K562 (cell line): ENCODE measurements around the gene NEB. TPM values are rescaled to one million over a fixed set of nuclear protein-coding genes. Genes with fewer than 3 reads are reported as not detected.
A peak's percentile ranks its signal among the peaks of the same experiment; 100 is the strongest.
"Not testable (repeated sequence)": the region's sequence is repeated elsewhere in the genome, so short reads cannot be mapped to it uniquely, and the experiment has no call there.

Experiments
- ATAC-seq: fragments of 200-7000 bp; cut with Tn5 transposase; 3 replicates; pipeline ENCODE4 v1.9.1; 2020; ENCODE audit warnings: moderate library complexity
- BruUV-seq: library from RNA; stranded (reverse); fragments of 400-500 nt; replicated peaks from 2 replicates; lab custom pipeline; 2021; lab: Mats Ljungman, UMichigan
- CTCF ChIA-PET: fragments of 300-600 bp; formaldehyde crosslinking; extraction: SDS; loops from one replicate; lab custom pipeline; 2021; ENCODE audit warnings: low intra/inter-chr PET ratio; lab: Yijun Ruan, JAX
- POLR2A ChIA-PET: fragments of 300-600, 350-650 bp; sonication (Branson Sonifier 250); formaldehyde crosslinking; extraction: SDS; loops from one replicate; lab custom pipeline; 2021; ENCODE audit warnings: antibody characterized with exemption, inconsistent platforms; lab: Yijun Ruan, JAX
- DNase-seq, 4 experiments: peaks; one replicate each; pipeline versions ENCODE4 v3.0.0 to v3.0.0-alpha.2; 2011 to 2018; ENCODE audit warnings: low spot score in 3 of 4, mixed read lengths in 3 of 4; ENCODE audit errors: extremely low read depth in 1 of 4
- FAIRE-seq: peaks from 2 replicates; lab custom pipeline; 2011; peaks lifted over from hg19 to GRCh38; lab: Jason Lieb, UNC
- H2AFZ ChIP-seq: 2 replicates; pipeline ENCODE4 v1.6.0; 2011; ENCODE audit warnings: low read depth, low read length, control low read depth, inconsistent platforms
- H3K27ac ChIP-seq: fragments of 200-600 bp; 3 replicates; pipeline ENCODE4 v1.8.0; 2011; ENCODE audit warnings: low read depth, mild to moderate bottlenecking, control low read depth, inconsistent platforms, low read length, moderate library complexity, mixed read lengths; ENCODE audit errors: extremely low read depth
- H3K27me3 ChIP-seq, 2 experiments: fragments of 300-600 bp in 1 of 2; 2 replicates in 1 of 2; 3 replicates in 1 of 2; pipeline versions ENCODE4 v1.6.0 to v1.8.0; 2011; ENCODE audit warnings: inconsistent platforms in 2 of 2, low read length in 2 of 2, mild to moderate bottlenecking in 1 of 2, mixed read lengths in 1 of 2, moderate library complexity in 1 of 2; ENCODE audit not compliant: control insufficient read depth in 2 of 2, insufficient read depth in 2 of 2
- H3K36me3 ChIP-seq: fragments of 300-600 bp; 3 replicates; pipeline ENCODE4 v1.8.0; 2011; ENCODE audit warnings: mild to moderate bottlenecking, low read length, inconsistent platforms; ENCODE audit not compliant: control insufficient read depth, insufficient read depth
- H3K4me1 ChIP-seq, 2 experiments: fragments of 200-600 bp in 1 of 2; replicated peaks in 1 of 2; 2 replicates in 1 of 2; 3 replicates in 1 of 2; pipeline versions ENCODE4 v1.5.1 to v1.8.0; 2011; ENCODE audit warnings: inconsistent platforms in 2 of 2, low read length in 2 of 2, mild to moderate bottlenecking in 1 of 2, mixed read lengths in 1 of 2, moderate library complexity in 1 of 2; ENCODE audit not compliant: control insufficient read depth in 2 of 2, insufficient read depth in 2 of 2
- H3K4me2 ChIP-seq: 2 replicates; pipeline ENCODE4 v1.6.1; 2011; ENCODE audit warnings: low read length, control low read depth, inconsistent platforms, mixed read lengths; ENCODE audit not compliant: insufficient read depth
- H3K4me3 ChIP-seq: fragments of 200-600 bp; sonication (generic), shearing (Covaris generic); 2 replicates; pipeline ENCODE4 v1.5.1; 2016; ENCODE audit warnings: control low read depth, inconsistent platforms
- H3K79me2 ChIP-seq: fragments of 200-600 bp; 3 replicates; pipeline ENCODE4 v1.8.0; 2011; ENCODE audit warnings: low read length, inconsistent platforms; ENCODE audit not compliant: control insufficient read depth, insufficient read depth
- H3K9ac ChIP-seq, 2 experiments: 2 replicates each; pipeline versions ENCODE4 v1.6.0 to v1.6.1; 2011; ENCODE audit warnings: low read depth in 2 of 2, low read length in 2 of 2, control low read depth in 1 of 2, inconsistent platforms in 1 of 2, mild to moderate bottlenecking in 1 of 2, mixed read lengths in 1 of 2; ENCODE audit not compliant: insufficient read depth in 1 of 2
- H3K9me1 ChIP-seq: one replicate; pipeline ENCODE4 v1.6.0; 2011; ENCODE audit warnings: inconsistent platforms, mild to moderate bottlenecking, low read length, moderate library complexity; ENCODE audit not compliant: control insufficient read depth, insufficient read depth
- H3K9me3 ChIP-seq: replicated peaks from 2 replicates; pipeline ENCODE4 v1.5.1; 2011; ENCODE audit warnings: low read depth, low read length, inconsistent platforms; ENCODE audit not compliant: control insufficient read depth, insufficient read depth
- H4K20me1 ChIP-seq: replicated peaks from 2 replicates; pipeline ENCODE4 v1.6.1; 2011; ENCODE audit warnings: low read length, inconsistent platforms, mixed read lengths; ENCODE audit not compliant: control insufficient read depth, insufficient read depth
- CEBPB ChIP-seq: fragments of 450-650 bp; IDR thresholded peaks from 2 replicates; pipeline ENCODE4 v1.6.1; 2016; ENCODE audit warnings: missing genetic modification characterization, missing compliant biosample characterization
- CEBPG ChIP-seq, 3 experiments: fragments of 200-800 bp in 1 of 3; sonication (Bioruptor generic) in 1 of 3; sonication (generic) in 1 of 3; formaldehyde crosslinking in 1 of 3; IDR thresholded peaks in 2 of 3; conservative IDR thresholded peaks in 1 of 3; 2 replicates each; pipeline versions ENCODE4 v1.6.1 to v1.8.0; 2016 to 2022; ENCODE audit warnings: missing compliant biosample characterization in 2 of 3, missing genetic modification characterization in 2 of 3, mild to moderate bottlenecking in 1 of 3, missing genetic modification reagents in 1 of 3
- CTBP1 ChIP-seq: fragments of 450-650 bp; IDR thresholded peaks from 2 replicates; pipeline ENCODE4 v1.6.1; 2016; ENCODE audit warnings: borderline replicate concordance
- DPF2 ChIP-seq: fragments of 450-650 bp; IDR thresholded peaks from 2 replicates; pipeline ENCODE4 v1.6.1; 2016
- LEF1 ChIP-seq: fragments of 450-650 bp; IDR thresholded peaks from 2 replicates; pipeline ENCODE4 v1.6.1; 2016; ENCODE audit warnings: mild to moderate bottlenecking
- MEF2D ChIP-seq: conservative IDR thresholded peaks from 2 replicates; pipeline ENCODE4 v1.6.1; 2016; ENCODE audit warnings: low read depth, missing genetic modification characterization, missing compliant biosample characterization
- MTA1 ChIP-seq: fragments of 450-650 bp; IDR thresholded peaks from 2 replicates; pipeline ENCODE4 v1.6.1; 2017; ENCODE audit warnings: borderline replicate concordance
- MTA3 ChIP-seq: fragments of 450-650 bp; formaldehyde crosslinking; IDR thresholded peaks from 2 replicates; pipeline ENCODE4 v1.6.1; 2017; ENCODE audit warnings: mild to moderate bottlenecking, borderline replicate concordance
- NCOA1 ChIP-seq: fragments of 450-650 bp; IDR thresholded peaks from 2 replicates; pipeline ENCODE4 v1.6.1; 2016; ENCODE audit warnings: low read depth
- NR1H2 ChIP-seq: sonication (generic); formaldehyde crosslinking; IDR thresholded peaks from 2 replicates; pipeline ENCODE4 v1.4.0; 2020; ENCODE audit warnings: mild to moderate bottlenecking, missing genetic modification reagents
- POLR2H ChIP-seq: IDR thresholded peaks from 2 replicates; pipeline ENCODE4 v1.6.1; 2016; ENCODE audit warnings: missing genetic modification characterization, low read depth, mild to moderate bottlenecking, control low read depth, missing compliant biosample characterization, moderate library complexity
- SIX5 ChIP-seq, 2 experiments: IDR thresholded peaks; 2 replicates each; pipeline ENCODE4 v1.6.1; 2011; ENCODE audit warnings: low read length in 2 of 2, borderline replicate concordance in 1 of 2, low read depth in 1 of 2, mild to moderate bottlenecking in 1 of 2, moderate library complexity in 1 of 2; ENCODE audit not compliant: insufficient read depth in 1 of 2
- ZNF146 ChIP-seq: IDR thresholded peaks from one replicate; pipeline ENCODE4 v1.6.1; 2018; ENCODE audit warnings: missing compliant biosample characterization; ENCODE audit not compliant: unreplicated experiment
- ZNF695 ChIP-seq: fragments of 450-650 bp; formaldehyde crosslinking; IDR thresholded peaks from 2 replicates; pipeline ENCODE4 v1.4.0; 2020; ENCODE audit warnings: mild to moderate bottlenecking, moderate library complexity
- WGBS: fragments of 100-300 bp; shearing (Covaris generic); methylation state at CpG from one replicate; pipeline ENCODE4 v1.1.6; 2016; ENCODE audit warnings: low coverage, mixed read lengths; ENCODE audit not compliant: insufficient coverage; ENCODE audit errors: missing lambda C conversion rate; 5-methylcytosine and 5-hydroxymethylcytosine counted together
- in situ Hi-C: fragments of 300-500 bp; cut with MboI; formaldehyde crosslinking; loops from 4 replicates; pipeline ENCODE4 v1.15.0; 2018; ENCODE audit warnings: inconsistent platforms, mixed read lengths
- intact Hi-C: fragments of 100-400 bp; cut with micrococcal nuclease; formaldehyde crosslinking; loops from 2 replicates; pipeline ENCODE4 v1.14.2; 2022
- polyA plus RNA-seq, 8 experiments: library from polyadenylated mRNA; depleted of rRNA in 4 of 8; stranded (reverse) in 5 of 8; unstranded in 3 of 8; fragments of >200 nt; fragmentation: Nextera tagmentation in 2 of 8; fragmentation: Illumina TruSeq in 1 of 8; extraction: Ambion mirVana in 2 of 8; extraction: Trizol in 1 of 8; gene quantifications; 2 replicates each; pipeline versions ENCODE4 v1.2.1 to v1.2.3, GENCODE V29; 2011 to 2014; ENCODE audit warnings: inconsistent platforms in 1 of 8, missing spikeins in 1 of 8
- total RNA-seq, 7 experiments: library from RNA; depleted of rRNA in 6 of 7; stranded (reverse); fragments of >200 nt in 6 of 7; fragmentation: Illumina TruSeq in 2 of 7; extraction: Trizol in 2 of 7; gene quantifications; 2 replicates each; pipeline versions ENCODE4 v1.2.1 to v1.2.3, GENCODE V29; 2011 to 2021; ENCODE audit warnings: low replicate concordance in 1 of 7

Gene NEB
- total and polyA plus RNA-seq, 9 of the 15 experiments (the other 6 are each of a cell fraction or from before 2014, with no cell fraction given) = 1.7 to 3.8 (median 2.9) TPM

DNA sequence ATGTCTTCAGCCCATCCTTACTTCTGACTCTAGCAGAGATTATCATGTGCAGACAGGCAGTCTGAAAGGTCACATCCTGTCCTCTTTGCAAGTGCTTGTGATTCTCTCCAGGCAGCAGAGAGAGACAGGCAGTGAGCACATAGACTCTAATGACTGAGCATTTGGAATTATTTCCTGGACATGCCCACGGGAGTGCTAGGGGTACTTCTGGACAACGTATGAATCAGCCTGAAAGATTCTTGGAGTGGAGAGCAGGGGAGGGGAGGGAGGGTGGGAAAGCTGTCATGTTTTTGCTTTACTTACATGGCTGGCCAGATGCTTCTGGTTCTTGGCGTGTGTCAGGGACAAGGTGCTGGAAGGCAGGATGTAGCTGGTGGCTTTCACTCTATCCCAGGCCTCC, 174.0 kb downstream of the NEB start (continued):
- TF ChIP-seq SIX5 (IDR thresholded peaks at IDR 0.05; ENCODE audit: borderline replicate concordance in 1 of 2, insufficient read depth in 1 of 2, low read depth in 1 of 2, low read length in 2 of 2) (no peak), ZNF695 (no peak), NR1H2 (CRISPR knock-in tag) (no peak)
- TF ChIP-seq, all 486 proteins: peak for 5

DNA sequence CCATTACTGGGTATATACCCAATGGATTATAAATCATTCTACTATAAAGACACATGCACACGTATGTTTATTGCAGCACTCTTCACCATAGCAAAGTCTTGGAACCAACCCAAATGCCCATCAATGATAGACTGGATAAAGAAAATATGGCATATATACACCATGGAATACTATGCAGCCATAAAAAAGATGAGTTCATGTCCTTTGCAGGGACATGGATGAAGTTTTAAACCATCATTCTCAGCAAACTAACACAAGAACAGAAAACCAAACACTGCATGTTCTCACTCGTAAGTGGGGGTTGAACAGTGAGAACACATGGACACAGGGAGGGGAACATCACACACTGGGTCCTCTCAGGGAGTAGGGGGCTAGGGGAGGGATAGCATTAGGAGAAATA, 174.8 kb downstream of the NEB start:
- in situ Hi-C loops, intact Hi-C loops, CTCF ChIA-PET, H3K9me3 ChIP-seq, H3K4me3 ChIP-seq, H3K27me3 ChIP-seq, ATAC-seq, POLR2A ChIA-PET, H3K4me2 ChIP-seq, H3K4me1 ChIP-seq, FAIRE-seq, H3K79me2 ChIP-seq, H3K27ac ChIP-seq, BruUV-seq, H3K9me1 ChIP-seq, H4K20me1 ChIP-seq, H3K36me3 ChIP-seq, DNase-seq, H3K9ac ChIP-seq, H2AFZ ChIP-seq: not testable (repeated sequence)
- WGBS = 15% methylated on average over 2 of the region's 2 CpGs
- TF ChIP-seq ZNF146 (CRISPR knock-in tag) = peak; percentile 89

DNA sequence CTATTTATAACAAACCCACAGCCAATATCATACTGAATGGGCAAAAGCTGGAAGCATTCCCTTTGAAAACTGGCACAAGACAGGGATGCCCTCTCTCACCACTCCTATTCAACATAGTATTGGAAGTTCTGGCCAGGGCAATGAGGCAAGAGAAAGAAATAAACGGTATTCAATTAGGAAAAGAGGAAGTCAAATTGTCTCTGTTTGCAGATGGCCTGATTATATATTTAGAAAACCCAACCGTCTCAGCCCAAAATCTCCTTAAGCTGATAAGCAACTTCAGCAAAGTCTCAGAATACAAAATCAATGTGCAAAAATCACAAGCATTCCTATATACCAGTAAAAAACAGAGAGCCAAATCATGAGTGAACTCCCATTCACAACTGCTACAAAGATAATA, 176.4 kb downstream of the NEB start:
- POLR2A ChIA-PET, H4K20me1 ChIP-seq, in situ Hi-C loops, H3K27ac ChIP-seq, H3K9ac ChIP-seq, BruUV-seq, H3K27me3 ChIP-seq, ATAC-seq, H3K79me2 ChIP-seq, H3K9me1 ChIP-seq, intact Hi-C loops, FAIRE-seq, CTCF ChIA-PET, H3K36me3 ChIP-seq, H3K9me3 ChIP-seq, H3K4me3 ChIP-seq, DNase-seq, H2AFZ ChIP-seq, H3K4me2 ChIP-seq, H3K4me1 ChIP-seq: not testable (repeated sequence)
- 0% methylated on average over 2 of the region's 2 CpGs for WGBS
- TF ChIP-seq MTA3 (peak; percentile 44; the same call in 1 of the 2 replicates), CEBPB (tag) (peak; percentile 38), DPF2 (0 out of 2 replicates have a peak, but pooled peaks have one; percentile 26), NCOA1 (peak; percentile 52; the same call in 1 of the 2 replicates), POLR2H (tag) (peak; percentile 24; the same call in 1 of the 2 replicates), LEF1 (peak; percentile 75; the same call in 1 of the 2 replicates), MEF2D (tag) (peak; percentile 87; the same call in 1 of the 2 replicates), MTA1 (peak; percentile 64; the same call in 1 of the 2 replicates), CEBPG (CRISPR knock-in tag; IDR thresholded peaks at IDR 0.05) (peak; percentile 89), CEBPG (tag; conservative IDR thresholded peaks at IDR 0.05 in 1 of 2, IDR thresholded peaks at IDR 0.05 in 1 of 2) (peak; percentile 61 to 70; a peak in 2 of 4 replicates), CTBP1 (peak; percentile 70)
